Natural killer cell (primary cell): Measurements from ENCODE around the gene HRG. TPM values are rescaled to one million over a fixed set of nuclear protein-coding genes. Genes with fewer than 3 reads are reported as not detected.
"Not testable (repeated sequence)": the region's sequence is repeated elsewhere in the genome, so short reads cannot be mapped to it uniquely, and the experiment has no call there.

Source experiments
- ATAC-seq, 3 donors: fragments of 150-1000 bp in 2 of 3; fragments of 200-7000 bp in 1 of 3; cut with Tn5 transposase; 1 replicate in 1 of 3; 2 replicates in 2 of 3; pipeline ENCODE4 v1.10.0; 2021; ENCODE audit warnings: mild to moderate bottlenecking in 2 of 3, moderate library complexity in 2 of 3
- DNase-seq, 2 donors: peaks; one replicate each; pipeline versions ENCODE4 v3.0.0 to v3.0.0-alpha.2; 2013 to 2021; ENCODE audit warnings: mixed read lengths in 1 of 2
- H3K27ac ChIP-seq: one replicate; pipeline ENCODE4 v1.5.1; 2013; ENCODE audit warnings: mild to moderate bottlenecking, low read length
- H3K27me3 ChIP-seq: one replicate; pipeline ENCODE4 v1.6.1; 2013; ENCODE audit warnings: low read length; ENCODE audit not compliant: control insufficient read depth, insufficient read depth
- H3K36me3 ChIP-seq: one replicate; pipeline ENCODE4 v1.6.1; 2013; ENCODE audit warnings: low read length; ENCODE audit not compliant: control insufficient read depth, insufficient read depth
- H3K4me1 ChIP-seq: one replicate; pipeline ENCODE4 v1.6.1; 2013; ENCODE audit warnings: low read length; ENCODE audit not compliant: control insufficient read depth, insufficient read depth
- H3K4me3 ChIP-seq: one replicate; pipeline ENCODE4 v1.5.1; 2013; ENCODE audit warnings: low read length
- H3K9me3 ChIP-seq: one replicate; pipeline ENCODE4 v1.6.1; 2013; ENCODE audit warnings: low read length; ENCODE audit not compliant: control insufficient read depth, insufficient read depth
- H3K27ac Mint-ChIP-seq, 2 donors: one replicate each; pipeline ENCODE4 v1.8.0; 2022; ENCODE audit warnings: mild to moderate bottlenecking in 2 of 2, mixed read lengths in 2 of 2, moderate library complexity in 1 of 2
- H3K27me3 Mint-ChIP-seq, 2 donors: one replicate each; pipeline ENCODE4 v1.8.0; 2022; ENCODE audit warnings: low read depth in 2 of 2, mixed read lengths in 2 of 2
- H3K36me3 Mint-ChIP-seq: one replicate; pipeline ENCODE4 v1.8.0; 2022; ENCODE audit warnings: mixed read lengths
- H3K4me1 Mint-ChIP-seq, 2 donors: one replicate each; pipeline ENCODE4 v1.8.0; 2022; ENCODE audit warnings: mixed read lengths in 2 of 2
- H3K4me3 Mint-ChIP-seq: one replicate; pipeline ENCODE4 v1.8.0; 2022; ENCODE audit warnings: mild to moderate bottlenecking, moderate library complexity, mixed read lengths
- H3K9me3 Mint-ChIP-seq, 2 donors: one replicate each; pipeline ENCODE4 v1.8.0; 2022; ENCODE audit warnings: mixed read lengths in 2 of 2
- WGBS: methylation state at CpG from one replicate; pipeline ENCODE4 v1.1.7; 2013; ENCODE audit warnings: missing lambda C conversion rate; ENCODE audit not compliant: insufficient coverage; 5-methylcytosine and 5-hydroxymethylcytosine counted together
- intact Hi-C: fragments of 100-400 bp; cut with micrococcal nuclease; formaldehyde crosslinking; loops from one replicate; pipeline ENCODE4 v1.14.2; 2022
- total RNA-seq, 4 donors: library from RNA; stranded (reverse); fragments of 120-200 nt in 1 of 4; gene quantifications; one replicate each; pipeline versions ENCODE4 v1.2.3 to v1.2.4, GENCODE V29; 2013 to 2022
- TF ChIP-seq, protein P1 (sequence below): fragments of 200-600 bp; IDR thresholded peaks from one replicate; pipeline ENCODE4 v1.8.0; 2022; ENCODE audit warnings: antibody characterized with exemption

HRG gene
- total RNA-seq, 3 donors from 2014 or later (not counting 1 experiment from before 2014, with no cell fraction given) = not detected

DNA sequence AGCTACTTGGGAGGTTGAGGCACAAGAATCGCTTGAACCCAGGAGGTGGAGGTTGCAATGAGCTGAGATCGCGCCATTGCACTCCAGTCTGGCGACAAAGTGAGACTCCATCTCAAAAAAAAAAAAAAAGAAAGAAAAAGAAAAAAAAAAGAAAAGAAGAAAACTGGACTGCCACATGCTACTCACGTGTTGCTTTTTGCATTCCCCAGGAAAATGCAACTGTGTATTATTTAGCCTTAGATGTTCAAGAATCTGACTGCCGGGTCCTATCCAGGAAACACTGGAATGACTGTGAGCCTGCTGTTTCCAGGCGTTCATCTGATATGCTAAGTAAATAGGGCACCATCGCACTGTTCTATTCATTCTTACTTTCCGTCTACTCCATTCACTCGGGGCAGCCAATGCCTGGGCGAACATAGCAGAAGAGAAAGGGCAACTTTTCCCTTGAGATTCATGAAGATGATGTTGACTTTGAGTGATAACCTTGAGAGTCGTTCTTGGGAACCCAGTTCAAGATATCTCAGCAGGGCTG, 21.4 kb downstream of the HRG start:
- WGBS = 83% methylated on average over 12 of the region's 12 CpGs

GRCh38 chr3:186690304-186690703, 24.5 kb downstream of the HRG start:
- H3K36me3 Mint-ChIP-seq, H3K27me3 ChIP-seq, ATAC-seq, H3K9me3 ChIP-seq, H3K9me3 Mint-ChIP-seq, intact Hi-C loops, H3K4me3 Mint-ChIP-seq, H3K27ac ChIP-seq, H3K36me3 ChIP-seq, H3K4me3 ChIP-seq, DNase-seq, H3K27ac Mint-ChIP-seq: not testable (repeated sequence)
- 83% methylated on average over 1 of the region's 1 CpG for WGBS
- peaks cover 27% of the 10 kb centered on the region for H3K4me1 ChIP-seq
- Mint-ChIP-seq H3K27me3 (peaks cover 24 to 30% of the 10 kb centered on the region in 2 donors), H3K4me1 (peaks cover 39 to 56% of the 10 kb centered on the region in 2 donors)

More for the DNA sequence above, 21.4 kb downstream of the HRG start:
- H3K27me3 Mint-ChIP-seq = peaks cover 39 to 47% of the 10 kb centered on the region in 2 donors
- intact Hi-C loops = no loop called here
- H3K4me1 Mint-ChIP-seq = peaks cover 41 to 54% of the 10 kb centered on the region in 2 donors
- no peak overlapping the region for H3K27ac Mint-ChIP-seq
- peaks cover 33% of the 10 kb centered on the region for H3K4me1 ChIP-seq
- H3K36me3 Mint-ChIP-seq = peaks cover 8% of the 10 kb centered on the region
- DNase-seq (no peak), ATAC-seq (no peak)
- H3K27me3 ChIP-seq = peaks cover 2% of the 10 kb centered on the region
- TF ChIP-seq, protein P1, sequence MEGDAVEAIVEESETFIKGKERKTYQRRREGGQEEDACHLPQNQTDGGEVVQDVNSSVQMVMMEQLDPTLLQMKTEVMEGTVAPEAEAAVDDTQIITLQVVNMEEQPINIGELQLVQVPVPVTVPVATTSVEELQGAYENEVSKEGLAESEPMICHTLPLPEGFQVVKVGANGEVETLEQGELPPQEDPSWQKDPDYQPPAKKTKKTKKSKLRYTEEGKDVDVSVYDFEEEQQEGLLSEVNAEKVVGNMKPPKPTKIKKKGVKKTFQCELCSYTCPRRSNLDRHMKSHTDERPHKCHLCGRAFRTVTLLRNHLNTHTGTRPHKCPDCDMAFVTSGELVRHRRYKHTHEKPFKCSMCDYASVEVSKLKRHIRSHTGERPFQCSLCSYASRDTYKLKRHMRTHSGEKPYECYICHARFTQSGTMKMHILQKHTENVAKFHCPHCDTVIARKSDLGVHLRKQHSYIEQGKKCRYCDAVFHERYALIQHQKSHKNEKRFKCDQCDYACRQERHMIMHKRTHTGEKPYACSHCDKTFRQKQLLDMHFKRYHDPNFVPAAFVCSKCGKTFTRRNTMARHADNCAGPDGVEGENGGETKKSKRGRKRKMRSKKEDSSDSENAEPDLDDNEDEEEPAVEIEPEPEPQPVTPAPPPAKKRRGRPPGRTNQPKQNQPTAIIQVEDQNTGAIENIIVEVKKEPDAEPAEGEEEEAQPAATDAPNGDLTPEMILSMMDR = no peak
- no peak overlapping the region for H3K4me3 Mint-ChIP-seq
- H3K4me3 ChIP-seq = no peak overlapping the region
- H3K9me3 ChIP-seq = peaks cover 12% of the 10 kb centered on the region
- no peaks in the 10 kb centered on the region for H3K36me3 ChIP-seq
- no peak overlapping the region for H3K27ac ChIP-seq
- peaks cover 2 to 8% of the 10 kb centered on the region in 2 donors for H3K9me3 Mint-ChIP-seq

DNA sequence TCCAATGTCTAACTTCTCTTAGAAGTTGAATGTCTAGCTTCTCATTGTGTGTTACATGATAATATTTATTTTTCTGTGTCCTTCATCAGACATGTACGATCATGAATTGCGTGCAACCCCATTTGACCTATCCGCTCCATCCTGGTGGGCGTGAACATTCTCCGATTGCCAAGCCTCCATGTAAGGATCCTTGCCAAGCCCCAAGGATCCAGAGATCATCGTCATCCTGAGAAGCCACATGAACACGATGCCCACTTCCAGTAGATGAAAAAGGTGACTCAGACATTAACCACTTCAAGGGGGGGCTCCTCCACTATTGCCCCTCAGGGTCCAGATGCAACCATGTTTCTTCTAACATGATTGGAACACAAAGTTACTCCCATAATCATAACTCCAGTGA, 25.9 kb downstream of the HRG start:
- ATAC-seq = no peak
- intact Hi-C loops = no loop called here
- Mint-ChIP-seq H3K4me3 (peak overlapping the region; percentile 28), H3K27ac (no peak overlapping the region), H3K9me3 (no peaks in the 10 kb centered on the region), H3K36me3 (no peaks in the 10 kb centered on the region), H3K27me3 (peaks cover 14 to 25% of the 10 kb centered on the region in 2 donors), H3K4me1 (peaks cover 25 to 42% of the 10 kb centered on the region in 2 donors)
- Histone ChIP-seq H3K4me3 (no peak overlapping the region), H3K27me3 (peaks cover 7% of the 10 kb centered on the region), H3K27ac (no peak overlapping the region), H3K4me1 (peaks cover 19% of the 10 kb centered on the region), H3K36me3 (no peaks in the 10 kb centered on the region), H3K9me3 (no peaks in the 10 kb centered on the region)
- 85% methylated on average over 7 of the region's 7 CpGs for WGBS
- TF ChIP-seq, protein P1 = no peak
- DNase-seq = no peak

- ATAC-seq (no peak), DNase-seq (no peak)
- H3K9me3 Mint-ChIP-seq = no peaks in the 10 kb centered on the region
- H3K4me1 Mint-ChIP-seq = peaks cover 13 to 26% of the 10 kb centered on the region in 2 donors
- no peak overlapping the region for H3K27ac Mint-ChIP-seq
- no peak overlapping the region for H3K4me3 Mint-ChIP-seq
- Histone ChIP-seq H3K27me3 (peaks cover 7% of the 10 kb centered on the region), H3K4me3 (no peak overlapping the region), H3K36me3 (no peaks in the 10 kb centered on the region), H3K4me1 (peaks cover 8% of the 10 kb centered on the region), H3K27ac (no peak overlapping the region), H3K9me3 (no peaks in the 10 kb centered on the region)
- TF ChIP-seq, protein P1 = no peak
- no peaks in the 10 kb centered on the region for H3K36me3 Mint-ChIP-seq
- intact Hi-C loops = no loop called here
- H3K27me3 Mint-ChIP-seq = peaks cover 14 to 23% of the 10 kb centered on the region in 2 donors
- WGBS = 93% methylated on average over 2 of the region's 3 CpGs
These were observed 28.0 kb downstream of the HRG start for GRCh38 chr3:186693843-186694242.
